ENCODE results near the gene SLC22A16.

The SLC22A16 gene

GRCh38 chr6:110447761-110448160 is 28.7 kb downstream of the SLC22A16 start:
- DNase-seq (ENCODE audit: low read depth) = no peak

GRCh38 chr6:110446405-110446804 is 30.0 kb downstream of the SLC22A16 start:
- no peak for DNase-seq (ENCODE audit: low read depth)

- no peak for DNase-seq (ENCODE audit: low read depth)
Measured at GRCh38 chr6:110440026-110440425, 36.4 kb downstream of the SLC22A16 start.

DNA sequence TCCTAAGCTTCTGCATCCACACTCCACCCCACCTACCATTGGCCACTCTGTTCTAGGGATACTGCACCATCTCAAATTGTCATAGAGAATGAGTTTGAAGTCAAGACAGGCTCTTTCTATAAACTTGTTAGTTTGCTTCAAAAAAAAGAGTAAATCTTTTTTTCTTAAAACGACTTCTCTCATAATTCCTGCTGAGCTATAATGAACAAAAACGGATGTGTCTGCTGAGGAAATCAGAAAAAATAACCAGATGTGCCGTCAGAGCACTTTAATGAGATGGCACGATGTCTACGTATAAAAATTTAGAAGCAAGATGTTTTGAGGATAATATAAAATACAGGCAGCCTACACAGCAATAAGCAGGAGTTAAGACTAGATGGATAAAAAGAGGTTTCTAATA is 37.1 kb downstream of the SLC22A16 start:
- DNase-seq (ENCODE audit: low read depth) = no peak

DNA sequence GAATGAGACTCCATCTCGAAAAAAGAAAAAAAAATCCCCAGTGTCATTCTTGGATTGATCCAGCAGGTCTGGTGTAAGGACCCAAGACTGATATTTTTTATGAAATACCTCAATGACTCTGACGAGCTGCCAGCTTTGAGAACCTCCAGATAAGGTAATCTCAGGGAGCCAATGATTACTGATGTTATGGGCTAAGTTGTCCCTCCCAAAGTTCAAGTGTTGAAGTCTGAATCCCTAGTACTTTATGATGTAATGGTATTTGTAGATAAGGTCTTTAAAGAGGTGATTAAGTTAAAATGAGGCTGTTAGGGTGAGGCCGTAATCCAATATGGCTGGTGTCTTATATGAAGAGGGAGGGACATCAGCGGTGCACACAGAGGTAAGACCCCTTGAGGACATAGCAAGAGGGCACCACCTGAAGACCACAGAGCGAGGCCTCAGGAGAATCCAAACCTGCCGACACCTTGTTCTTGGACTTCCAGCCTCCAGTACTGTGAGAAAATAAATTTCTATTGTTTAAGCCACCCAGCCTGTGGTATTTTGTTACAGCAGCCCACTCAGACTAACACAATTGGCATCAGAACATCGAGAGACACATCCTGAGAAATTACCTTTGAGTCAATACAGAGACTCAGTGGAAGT is 41.3 kb downstream of the SLC22A16 start:
- DNase-seq (ENCODE audit: low read depth) = no peak

DNA sequence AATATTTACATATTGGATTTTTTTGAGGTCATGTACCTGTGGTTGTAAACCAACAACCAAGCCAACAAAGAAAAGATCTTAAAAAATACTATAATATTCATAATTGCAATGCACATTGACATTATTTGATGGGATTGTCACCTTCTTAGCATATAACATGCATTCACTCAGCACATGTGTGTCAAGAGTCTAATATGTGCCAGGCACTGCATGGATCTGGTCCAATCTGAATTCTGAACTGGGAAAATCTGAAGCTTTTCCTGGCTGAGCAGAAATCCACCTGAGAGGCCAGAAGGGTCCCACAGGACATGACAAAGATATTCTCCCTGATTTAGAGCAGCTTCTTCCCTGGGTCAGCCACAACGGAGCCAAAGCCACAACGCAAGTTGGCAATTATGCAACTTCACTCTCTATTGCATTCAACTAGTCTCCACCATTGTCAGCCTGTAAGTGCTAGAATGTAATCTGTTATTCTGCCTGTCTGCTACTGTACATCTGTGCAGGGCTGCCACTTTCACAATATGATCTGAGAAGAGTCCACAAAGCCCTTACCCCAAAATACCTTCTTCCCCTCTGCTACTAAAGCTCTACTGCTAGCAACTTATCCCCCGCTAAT is 44.0 kb downstream of the SLC22A16 start:
- no peak for DNase-seq (ENCODE audit: low read depth)

GRCh38 chr6:110430741-110431140 is 45.7 kb downstream of the SLC22A16 start:
- DNase-seq (ENCODE audit: low read depth) = no peak

DNA sequence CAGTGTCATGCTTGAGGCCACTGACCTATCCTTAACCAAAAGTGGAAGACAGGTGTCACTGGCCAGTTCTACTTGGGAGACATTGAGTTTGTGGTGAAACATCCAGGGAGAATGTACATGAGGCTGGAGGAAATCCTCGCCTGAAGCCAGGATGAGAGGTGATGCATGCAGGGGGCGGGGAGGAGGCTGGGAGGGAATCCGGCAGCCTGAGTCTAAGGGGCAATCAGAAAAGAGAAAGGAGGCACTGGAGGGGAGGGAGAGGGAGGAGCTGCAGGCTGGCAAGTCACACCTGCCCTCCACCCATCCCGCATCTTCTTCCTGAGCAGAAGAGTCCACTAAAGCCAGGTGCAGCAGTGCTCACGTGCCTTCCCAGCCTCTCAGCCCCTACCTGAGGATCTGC is 46.2 kb downstream of the SLC22A16 start:
- DNase-seq (ENCODE audit: low read depth) = no peak

DNA sequence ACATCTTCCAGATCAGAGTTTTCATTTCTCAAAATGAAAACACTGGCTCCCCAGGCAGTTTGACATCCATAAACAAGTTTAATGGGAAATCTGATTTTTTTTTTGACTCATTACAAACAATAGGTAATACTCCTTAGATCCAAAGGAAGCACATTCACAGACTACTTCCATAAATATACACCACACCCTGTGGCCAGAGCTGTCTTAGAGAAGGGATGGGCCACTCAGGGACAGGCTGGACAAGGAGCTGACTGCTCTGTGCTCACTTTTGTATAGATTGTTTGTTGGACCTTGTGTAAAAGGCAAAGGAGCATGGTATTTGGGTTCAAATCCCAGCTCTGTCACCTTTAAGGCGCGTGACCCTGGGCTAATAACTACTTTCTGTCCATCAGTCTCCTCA is 48.3 kb downstream of the SLC22A16 start:
- no peak for DNase-seq (ENCODE audit: low read depth)

DNA sequence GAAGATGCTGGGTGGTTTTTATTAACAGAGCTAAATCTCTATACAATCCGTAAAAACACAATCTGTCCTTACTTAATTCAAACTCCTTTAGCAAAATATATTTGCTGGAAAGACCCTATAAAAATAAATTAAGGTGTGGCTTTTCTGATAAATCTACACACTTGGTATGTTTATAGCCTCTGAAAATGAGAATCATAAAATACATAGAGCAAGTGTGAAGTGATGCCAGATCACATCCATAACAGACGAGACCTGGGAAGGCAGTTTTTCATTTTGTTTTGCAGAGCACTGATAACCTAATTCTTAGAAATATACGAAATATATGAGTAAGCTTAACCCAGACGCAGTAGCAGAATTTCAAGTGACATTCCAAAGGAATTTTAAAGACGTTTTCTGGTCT is 50.6 kb downstream of the SLC22A16 start:
- DNase-seq (ENCODE audit: low read depth) = no peak

- DNase-seq (ENCODE audit: low read depth) = no peak
Measured at GRCh38 chr6:110422444-110422822, 54.0 kb downstream of the SLC22A16 start.

GRCh38 chr6:110421749-110422443 is 54.5 kb downstream of the SLC22A16 start:
- DNase-seq (ENCODE audit: low read depth) = no peak

DNA sequence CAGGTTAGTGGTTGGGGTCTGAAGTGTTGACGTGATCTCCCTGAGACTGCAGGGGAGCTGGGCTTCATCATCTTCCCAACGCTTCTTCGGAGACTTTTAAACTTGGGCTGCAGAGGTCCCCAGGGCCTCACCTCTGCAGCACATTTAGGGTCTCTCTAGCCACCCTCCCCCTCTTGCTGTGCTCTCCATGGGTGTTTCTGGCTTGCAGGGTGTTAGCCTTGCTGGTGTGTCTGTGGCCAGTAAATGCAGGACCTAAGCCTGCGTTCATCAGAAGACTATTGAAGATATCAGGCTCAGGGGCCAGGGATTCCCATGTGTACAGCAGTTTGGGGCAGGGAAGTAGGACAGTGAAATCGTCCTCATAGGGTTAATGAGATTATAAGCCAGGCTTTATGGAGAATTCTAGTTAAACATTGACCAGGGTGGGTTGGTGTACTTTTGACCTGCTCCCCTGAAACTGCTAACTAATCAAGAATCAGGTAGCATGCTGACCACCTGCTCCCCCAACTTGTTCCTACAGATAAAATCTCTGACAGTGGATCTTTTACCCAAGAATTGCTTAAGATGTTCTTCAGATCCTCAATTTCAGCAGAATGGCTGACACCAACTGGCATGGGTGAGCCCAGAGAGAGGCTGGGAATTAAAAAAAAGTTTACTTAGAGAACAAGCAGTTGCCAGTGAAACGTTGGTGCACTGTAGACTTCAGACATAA is 57.2 kb downstream of the SLC22A16 start:
- DNase-seq (ENCODE audit: low read depth) = no peak

GRCh38 chr6:110418594-110418993 is 57.8 kb downstream of the SLC22A16 start:
- DNase-seq (ENCODE audit: low read depth) = no peak

DNA sequence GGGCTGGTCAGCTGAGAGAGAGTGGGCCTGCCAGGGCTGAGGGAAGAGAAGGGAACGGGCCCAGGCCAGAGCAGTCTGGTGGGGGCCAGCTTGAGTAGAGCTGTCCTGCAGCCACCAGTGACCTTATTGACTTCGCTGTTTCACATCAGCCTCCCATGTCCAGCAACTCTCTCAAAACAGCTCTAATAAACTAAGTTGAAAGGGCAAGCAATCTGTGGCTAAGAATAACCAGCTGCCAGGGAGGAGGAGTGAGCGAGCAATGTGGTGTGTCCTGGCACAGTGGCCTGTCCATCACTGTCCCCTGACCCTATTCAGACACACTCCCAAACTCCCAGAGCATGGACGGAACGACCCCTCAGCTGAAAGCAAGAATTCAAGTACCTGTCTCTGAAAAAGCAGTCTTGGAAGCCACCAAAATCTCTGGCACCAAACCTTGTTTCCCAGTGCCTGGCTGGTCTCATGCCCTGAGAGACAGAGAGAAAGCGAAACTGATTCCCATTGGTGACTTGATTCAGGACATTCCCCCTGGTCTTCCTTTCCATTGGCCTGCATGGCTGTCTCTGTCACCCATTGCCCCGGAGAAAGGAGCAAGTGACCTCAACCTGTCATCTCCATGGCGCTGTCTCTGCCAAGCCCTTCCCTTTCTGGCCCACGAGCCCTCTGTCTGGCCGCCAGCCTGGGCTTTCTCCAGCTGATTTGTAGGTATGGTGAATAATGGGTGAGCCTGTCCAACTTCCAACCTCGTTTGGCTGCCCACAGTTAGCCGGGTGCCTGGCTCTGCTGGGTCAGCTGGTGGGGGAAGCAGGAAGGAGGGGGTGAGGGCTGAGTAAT is 61.1 kb downstream of the SLC22A16 start, which contains the start of gene DDO:
Gene DDO, minus strand, starts transcription at position 490 of the 831 bp plus-strand sequence. CDS start 2,113 bp downstream, outside the sequence.
- DNase-seq (ENCODE audit: low read depth) = peak; percentile 51

GRCh38 chr6:110414669-110415068 is 61.7 kb downstream of the SLC22A16 start:
- DNase-seq (ENCODE audit: low read depth) = no peak

DNA sequence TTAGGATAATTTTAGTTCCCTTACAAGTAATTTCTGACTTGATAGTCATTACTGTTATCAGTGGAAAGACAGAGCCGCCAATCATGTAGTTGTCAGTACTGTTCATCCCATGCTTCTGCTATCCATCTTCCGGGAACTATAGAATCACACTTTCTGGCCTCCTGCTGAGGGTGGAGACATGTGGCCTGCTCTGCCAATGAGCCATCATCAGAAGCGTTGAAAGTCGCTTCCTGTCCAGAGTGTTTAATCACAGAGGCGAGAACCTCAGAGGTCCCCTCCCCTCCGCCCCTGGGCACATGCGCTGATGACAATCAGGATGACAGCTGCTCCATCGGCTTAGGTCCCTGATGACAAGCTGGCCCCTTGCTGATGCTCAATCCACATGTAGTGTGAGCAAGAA is 64.1 kb downstream of the SLC22A16 start:
- no peak for DNase-seq (ENCODE audit: low read depth)

DNA sequence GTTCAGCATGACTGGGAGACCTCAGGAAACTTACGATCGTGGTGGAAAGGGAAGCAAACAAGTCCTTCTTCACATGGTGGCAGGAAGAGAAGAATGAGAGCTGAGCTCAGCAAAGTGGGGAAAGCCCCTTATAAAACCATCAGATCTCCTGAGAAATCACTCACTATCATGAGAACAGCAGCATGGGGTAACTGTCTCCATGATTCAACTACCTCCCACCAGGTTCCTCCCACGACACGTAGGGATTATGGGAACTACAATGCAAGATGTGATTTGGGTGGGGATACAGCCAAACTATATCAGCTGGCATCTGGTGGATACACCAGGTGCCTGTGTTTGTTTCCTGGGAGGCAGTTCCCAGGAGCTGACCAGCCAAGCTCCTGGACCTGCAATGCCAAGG is 65.9 kb downstream of the SLC22A16 start:
- DNase-seq (ENCODE audit: low read depth) = no peak

DNA sequence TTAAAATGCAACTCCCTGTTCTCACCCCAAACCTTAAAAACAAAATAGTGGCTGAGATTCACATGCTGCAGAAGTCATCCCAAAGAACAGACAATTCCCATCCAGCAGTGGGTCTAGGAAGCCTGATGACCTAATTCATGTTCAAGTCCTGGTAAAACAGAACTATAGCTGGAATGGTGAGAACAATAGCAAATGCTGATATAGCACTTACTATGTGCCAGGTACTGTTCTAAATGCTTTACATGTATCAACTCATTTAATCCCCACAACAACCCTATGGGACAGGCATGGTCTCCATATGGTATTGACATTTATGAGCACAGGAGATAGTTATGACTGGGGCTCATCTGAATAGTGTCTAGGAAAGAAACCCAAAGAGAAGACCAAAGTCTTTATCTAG is 66.6 kb downstream of the SLC22A16 start:
- no peak for DNase-seq (ENCODE audit: low read depth)

GRCh38 chr6:110408901-110409300 is 67.5 kb downstream of the SLC22A16 start:
- no peak for DNase-seq (ENCODE audit: low read depth)

- peak; percentile 48 for DNase-seq (ENCODE audit: low read depth)
Measured at GRCh38 chr6:110404607-110405006, 71.8 kb downstream of the SLC22A16 start.

Data from fibroblast of gingiva (primary cell).